ENCODE results near the gene FGF14.

DNA sequence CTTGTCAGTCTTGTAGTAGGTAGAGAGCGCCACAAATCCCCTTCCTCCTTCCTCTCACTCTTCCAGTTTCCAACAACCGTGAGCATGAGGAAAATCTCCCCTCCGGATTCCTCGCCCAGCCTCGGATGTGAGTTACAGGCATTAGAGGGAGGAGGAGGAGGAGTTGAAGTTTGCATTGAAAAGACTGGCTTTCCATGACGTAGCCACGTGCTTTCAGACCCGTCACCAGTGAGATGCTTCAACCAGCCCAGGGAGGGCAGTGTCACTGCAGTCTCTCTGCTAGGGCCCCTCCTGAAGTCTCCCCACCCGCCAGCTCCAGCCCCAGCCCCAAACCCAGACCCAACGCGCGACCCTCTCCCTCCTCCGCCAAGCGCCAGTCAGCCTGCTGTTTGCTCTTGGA lies 442 bp upstream of the FGF14 start:
- TF ChIP-seq, protein P1, sequence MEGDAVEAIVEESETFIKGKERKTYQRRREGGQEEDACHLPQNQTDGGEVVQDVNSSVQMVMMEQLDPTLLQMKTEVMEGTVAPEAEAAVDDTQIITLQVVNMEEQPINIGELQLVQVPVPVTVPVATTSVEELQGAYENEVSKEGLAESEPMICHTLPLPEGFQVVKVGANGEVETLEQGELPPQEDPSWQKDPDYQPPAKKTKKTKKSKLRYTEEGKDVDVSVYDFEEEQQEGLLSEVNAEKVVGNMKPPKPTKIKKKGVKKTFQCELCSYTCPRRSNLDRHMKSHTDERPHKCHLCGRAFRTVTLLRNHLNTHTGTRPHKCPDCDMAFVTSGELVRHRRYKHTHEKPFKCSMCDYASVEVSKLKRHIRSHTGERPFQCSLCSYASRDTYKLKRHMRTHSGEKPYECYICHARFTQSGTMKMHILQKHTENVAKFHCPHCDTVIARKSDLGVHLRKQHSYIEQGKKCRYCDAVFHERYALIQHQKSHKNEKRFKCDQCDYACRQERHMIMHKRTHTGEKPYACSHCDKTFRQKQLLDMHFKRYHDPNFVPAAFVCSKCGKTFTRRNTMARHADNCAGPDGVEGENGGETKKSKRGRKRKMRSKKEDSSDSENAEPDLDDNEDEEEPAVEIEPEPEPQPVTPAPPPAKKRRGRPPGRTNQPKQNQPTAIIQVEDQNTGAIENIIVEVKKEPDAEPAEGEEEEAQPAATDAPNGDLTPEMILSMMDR (IDR thresholded peaks at IDR 0.05), result no peak
- TF ChIP-seq POLR2AphosphoS5 (IDR thresholded peaks at IDR 0.05), result no peak
- TF ChIP-seq POLR2A (IDR thresholded peaks at IDR 0.05), result no peak
- no peak for TF ChIP-seq EP300 (IDR thresholded peaks at IDR 0.05)
